NCI-H774 (cell line): ENCODE data around the gene ASCL3.
"Not testable (repeated sequence)": the region's sequence is repeated elsewhere in the genome, so short reads cannot be mapped to it uniquely, and the experiment has no call there.

Experiments
- DNase-seq: peaks from one replicate; lab custom pipeline; 2025; lab: John Stamatoyannopoulos, UW

The ASCL3 gene

GRCh38 chr11:8942518-8943066 is at the start of gene ASCL3:
TSS of gene ASCL3 (minus strand) at chr11:8943016. CDS start at chr11:8938161, 4,855 bp downstream.
- DNase-seq = no peak

DNA sequence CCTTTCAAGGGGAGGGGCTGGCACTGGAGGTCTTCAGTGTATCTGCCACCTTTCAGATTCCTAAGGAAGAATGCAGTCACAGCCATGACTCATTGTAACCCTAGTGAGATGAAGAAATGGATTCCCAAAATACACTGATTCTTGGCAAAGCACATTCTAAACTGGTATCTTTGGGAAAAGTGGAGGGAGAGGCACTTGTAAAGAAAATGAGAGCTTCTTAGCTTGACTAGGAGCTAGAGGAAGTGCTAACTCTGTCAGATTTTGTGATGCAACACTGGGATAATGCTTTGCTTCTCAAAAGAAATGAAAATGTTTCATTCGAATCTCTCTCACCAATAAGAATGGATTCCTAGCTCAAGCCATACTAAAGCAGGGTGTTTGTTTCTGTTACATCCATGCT is 46.6 kb upstream of the ASCL3 start:
- DNase-seq = no peak

GRCh38 chr11:8988329-8989234 is 45.8 kb upstream of the ASCL3 start:
- no peak for DNase-seq

DNA sequence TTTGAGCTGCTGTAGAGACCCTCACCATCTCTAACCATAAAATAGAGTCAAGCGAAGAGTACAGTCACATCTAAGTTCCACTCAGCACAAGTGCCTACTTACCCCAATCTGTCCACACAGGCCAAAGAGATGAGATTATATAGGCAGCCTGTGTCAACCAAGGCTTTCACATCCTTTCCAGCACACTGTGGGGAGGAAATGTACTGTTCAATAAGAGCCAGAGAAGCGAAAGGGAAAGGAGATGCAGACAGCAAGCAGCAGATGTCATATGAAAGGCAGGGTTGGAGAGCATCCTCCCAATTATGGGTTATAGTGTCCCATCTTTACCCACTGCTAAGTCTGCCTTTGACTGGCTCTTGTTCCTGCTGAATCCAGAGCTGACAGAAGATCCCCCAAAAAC is 44.6 kb upstream of the ASCL3 start:
- no peak for DNase-seq

DNA sequence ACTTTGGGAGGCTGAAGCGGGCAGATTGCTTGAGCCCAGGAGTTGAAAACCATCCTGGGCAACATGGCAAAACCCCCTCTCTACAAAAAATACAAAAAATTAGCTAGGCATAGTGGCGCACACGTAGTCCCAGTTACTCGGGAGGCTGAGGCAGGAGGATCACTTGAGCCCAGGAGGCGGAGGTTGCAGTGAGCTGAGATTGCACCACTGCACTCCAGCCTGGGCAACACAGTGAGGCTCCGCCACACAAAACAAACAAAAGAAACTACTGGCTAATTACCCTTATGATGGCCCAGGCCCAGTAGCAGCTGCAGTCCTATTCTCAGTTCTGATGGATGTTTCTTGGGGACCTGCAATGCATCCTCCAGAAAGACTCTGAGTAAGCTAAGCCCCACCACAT is 44.0 kb upstream of the ASCL3 start:
- DNase-seq = not testable (repeated sequence)

GRCh38 chr11:8985462-8985861 is 42.6 kb upstream of the ASCL3 start:
- DNase-seq = no peak

DNA sequence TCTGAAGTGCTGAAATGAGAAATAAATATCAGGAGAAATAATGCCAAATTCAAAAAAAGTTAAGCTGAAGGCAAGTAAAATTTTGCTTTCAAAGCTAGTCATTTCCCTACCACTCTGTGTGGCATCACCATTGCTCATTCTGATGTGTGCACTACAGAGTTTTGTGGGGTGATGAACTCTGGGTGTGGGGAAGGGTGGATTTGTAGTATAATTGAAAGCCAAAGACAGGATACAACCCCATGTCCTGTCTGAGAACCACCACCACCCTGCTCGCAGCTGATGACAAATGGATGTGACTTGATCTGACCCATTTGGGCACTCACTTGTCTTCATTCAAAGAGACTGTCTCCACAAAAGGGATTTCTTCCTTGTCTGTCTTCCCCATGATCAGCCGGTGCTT is 40.7 kb upstream of the ASCL3 start:
- DNase-seq = no peak

- DNase-seq = no peak
Observed at GRCh38 chr11:8980485-8980884, 37.7 kb upstream of the ASCL3 start.

DNA sequence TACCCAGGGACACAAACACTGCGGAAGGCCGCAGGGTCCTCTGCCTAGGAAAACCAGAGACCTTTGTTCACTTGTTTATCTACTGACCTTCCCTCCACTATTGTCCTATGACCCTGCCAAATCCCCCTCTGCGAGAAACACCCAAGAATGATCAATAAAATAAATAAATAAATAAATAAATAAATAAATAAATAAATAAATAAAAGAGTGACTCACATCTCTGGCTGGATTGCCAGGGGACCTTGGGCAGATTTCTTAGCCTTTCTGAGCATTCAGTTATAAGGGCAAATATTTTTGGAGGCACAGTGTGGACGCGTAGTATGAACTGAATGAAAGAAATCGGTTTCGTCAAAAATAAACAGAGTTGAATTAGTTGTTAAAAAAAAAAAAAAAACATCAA is 36.5 kb upstream of the ASCL3 start:
- DNase-seq = not testable (repeated sequence)

- no peak for DNase-seq
Observed at GRCh38 chr11:8973121-8973520, 30.3 kb upstream of the ASCL3 start.

- DNase-seq = no peak
Observed at GRCh38 chr11:8971924-8972316, 29.1 kb upstream of the ASCL3 start.

GRCh38 chr11:8971196-8971923 is 28.5 kb upstream of the ASCL3 start:
- DNase-seq = no peak

- DNase-seq = no peak
Observed at GRCh38 chr11:8967184-8967583, 24.4 kb upstream of the ASCL3 start.

GRCh38 chr11:8964324-8965320 is 21.8 kb upstream of the ASCL3 start, which contains the start of gene TMEM9B:
TSS of gene TMEM9B (minus strand) at chr11:8964442. CDS start at chr11:8964313, 129 bp downstream.
- peak; percentile 86 for DNase-seq

- peak; percentile 69 for DNase-seq
Observed at GRCh38 chr11:8963569-8964323, 20.9 kb upstream of the ASCL3 start.

- DNase-seq = no peak
Observed at GRCh38 chr11:8962841-8963240, 20.0 kb upstream of the ASCL3 start.

DNA sequence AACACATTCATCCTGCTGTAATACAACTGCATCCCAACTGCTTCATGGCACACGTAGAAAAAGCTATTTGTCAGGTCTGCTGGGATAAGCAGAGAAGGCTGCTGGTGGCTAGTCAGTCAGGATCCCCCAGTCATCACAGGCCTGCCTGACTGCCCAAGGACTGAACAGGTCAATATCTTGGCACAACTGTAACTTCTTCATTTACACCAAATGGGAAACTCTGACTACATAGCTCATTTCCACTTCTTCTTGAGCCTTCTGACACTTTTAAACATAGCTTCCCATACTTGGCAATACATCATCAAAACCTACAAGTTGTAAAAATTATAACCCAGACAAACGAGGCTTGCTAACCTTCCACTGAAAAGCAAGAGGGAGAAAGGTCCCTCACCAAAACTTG is 18.6 kb upstream of the ASCL3 start:
- no peak for DNase-seq

DNA sequence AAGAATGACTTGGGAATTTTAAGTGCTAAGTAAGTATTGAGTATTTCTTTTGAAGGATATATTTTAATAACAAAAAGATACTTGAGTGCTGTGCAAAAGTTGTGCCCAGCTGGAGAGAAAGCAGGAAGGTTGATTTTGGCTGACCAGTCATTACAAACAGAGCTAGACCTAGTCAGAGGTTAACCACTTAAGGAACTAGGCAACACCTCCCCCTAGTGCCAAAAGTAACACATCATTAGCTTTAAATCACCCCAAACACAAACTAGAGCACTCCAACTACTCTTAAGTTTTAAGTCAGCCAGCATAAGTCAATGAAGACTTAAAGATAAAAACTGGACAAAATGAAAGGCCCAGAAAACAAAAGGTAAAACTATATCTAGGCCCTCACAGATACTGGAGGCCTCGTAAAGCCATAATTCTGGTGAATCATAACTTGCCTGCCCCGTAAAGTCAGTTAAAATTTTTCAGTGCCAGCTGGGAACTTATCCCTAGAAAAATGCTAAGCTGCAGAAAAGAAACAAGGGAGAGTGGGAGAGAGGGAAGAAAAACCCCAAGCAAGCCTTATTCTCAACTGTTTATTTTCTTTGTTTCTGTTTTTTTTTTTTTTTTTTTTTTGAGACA is 16.8 kb upstream of the ASCL3 start:
- peak; percentile 7 for DNase-seq

DNA sequence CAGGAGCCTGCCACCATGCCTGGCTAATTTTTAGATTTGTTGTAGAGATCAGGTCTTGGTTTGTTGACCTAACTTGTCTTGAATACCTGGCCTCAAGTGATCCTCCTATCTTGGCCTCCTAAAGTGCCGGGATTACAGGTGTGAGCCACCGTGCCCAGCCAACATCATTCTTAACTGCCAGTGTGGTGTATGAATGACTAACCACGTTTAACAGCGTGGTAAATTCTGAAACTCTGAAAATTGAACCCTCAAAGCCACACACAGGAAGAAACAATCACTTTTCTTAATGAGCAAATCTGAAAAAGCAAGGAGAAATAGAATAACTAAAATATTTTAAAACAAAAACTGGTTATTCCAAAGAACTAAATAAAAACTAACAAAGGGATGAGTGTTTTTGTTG is 14.0 kb upstream of the ASCL3 start:
- no peak for DNase-seq

DNA sequence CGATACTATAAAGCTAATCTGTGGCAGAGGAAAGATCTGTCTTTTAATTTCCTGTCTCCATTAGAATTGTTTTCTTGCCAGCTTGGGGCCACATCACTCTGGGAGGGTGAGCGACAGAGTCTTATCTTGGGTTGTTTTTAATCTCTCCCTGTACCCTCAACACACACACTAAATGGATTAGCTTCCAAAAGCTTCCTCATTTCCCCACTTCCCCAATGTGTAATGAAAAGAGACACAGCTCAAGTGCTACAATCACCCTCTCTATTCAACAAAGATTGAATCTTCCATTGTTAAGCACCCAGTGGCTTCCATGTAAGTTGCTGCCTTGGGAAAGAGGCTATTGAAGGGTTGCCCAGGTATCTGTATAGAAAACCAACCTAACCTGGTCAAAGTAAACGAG is 6.1 kb upstream of the ASCL3 start:
- DNase-seq = no peak
